Urothelium cell line (cell line): Measurements from ENCODE around the gene WDR46.
"Not testable (repeated sequence)": the region's sequence is repeated elsewhere in the genome, so short reads cannot be mapped to it uniquely, and the experiment has no call there.

Source experiments
- DNase-seq: peaks from one replicate; pipeline ENCODE4 v3.0.0; 2011; ENCODE audit warnings: low spot score, mixed read lengths
- FAIRE-seq: peaks from 2 replicates; lab custom pipeline; 2011; peaks lifted over from hg19 to GRCh38; lab: Jason Lieb, UNC

Gene WDR46

GRCh38 chr6:33288141-33288920, 708 bp downstream of the WDR46 start:
- no peak for FAIRE-seq
- no peak for DNase-seq

DNA sequence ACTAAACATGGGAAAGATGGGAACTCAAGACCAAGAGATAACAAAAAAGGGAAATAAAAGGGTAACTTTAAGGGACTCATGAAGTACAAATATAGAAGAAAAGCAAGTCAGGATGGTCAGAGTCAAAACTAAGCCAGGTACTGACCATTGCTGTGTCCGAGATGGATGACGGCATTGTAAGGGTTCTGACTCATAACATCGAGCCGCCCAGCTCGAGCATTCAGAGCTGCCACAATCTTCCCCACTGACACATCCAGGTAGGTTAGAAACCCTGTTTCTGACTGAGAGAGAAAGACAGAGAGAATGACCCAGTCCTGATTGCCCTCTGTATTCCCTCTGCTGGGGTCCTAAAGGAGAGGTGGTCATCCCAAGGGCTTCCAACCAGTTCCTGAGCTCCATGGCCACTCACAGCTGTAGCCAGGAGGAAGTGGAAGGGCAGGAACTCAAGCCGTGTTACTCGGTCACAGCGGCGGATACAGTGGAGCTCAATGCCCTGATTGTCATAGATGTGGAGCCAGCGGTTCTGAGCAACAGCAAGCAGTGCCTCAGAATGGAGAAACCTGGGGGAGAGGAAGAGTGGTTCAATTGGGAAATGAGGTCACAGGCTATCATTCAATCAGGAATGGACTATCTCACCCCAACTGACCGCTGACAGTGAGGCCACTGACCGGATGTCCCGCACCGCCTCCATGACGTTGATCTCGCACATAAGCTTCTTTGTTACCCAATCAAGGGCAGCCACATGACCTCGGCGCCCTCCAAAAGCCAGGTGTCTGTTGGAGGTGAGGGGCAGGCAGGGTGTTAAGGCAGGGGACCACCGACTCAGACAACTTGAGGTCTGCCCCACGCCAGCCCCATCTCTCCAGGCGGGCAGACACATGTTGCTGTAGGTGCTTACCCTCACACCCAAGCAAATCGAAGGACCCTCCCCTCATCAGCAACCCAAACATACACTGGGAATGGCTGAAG, 1.8 kb downstream of the WDR46 start:
- DNase-seq (no peak), FAIRE-seq (no peak)

DNA sequence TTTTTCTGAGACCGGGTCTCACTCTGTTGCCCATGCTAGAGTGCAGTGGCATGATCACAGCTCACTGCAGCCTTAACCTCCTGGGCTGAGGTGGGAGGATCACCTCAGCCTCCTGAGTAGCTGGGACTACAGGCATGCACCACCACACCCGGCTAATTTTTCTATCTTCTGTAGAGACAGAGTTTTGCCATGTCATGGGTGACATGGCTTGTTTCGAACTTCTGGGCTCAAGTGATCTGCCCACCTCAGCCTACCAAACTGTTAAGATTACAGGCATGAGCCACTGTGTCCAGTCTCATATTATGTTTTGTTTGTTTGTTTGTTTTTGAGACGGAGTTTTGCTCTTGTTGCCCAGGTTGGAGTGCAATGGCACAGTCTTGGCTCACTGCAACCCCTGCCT, 3.8 kb downstream of the WDR46 start:
- DNase-seq, FAIRE-seq: not testable (repeated sequence)

DNA sequence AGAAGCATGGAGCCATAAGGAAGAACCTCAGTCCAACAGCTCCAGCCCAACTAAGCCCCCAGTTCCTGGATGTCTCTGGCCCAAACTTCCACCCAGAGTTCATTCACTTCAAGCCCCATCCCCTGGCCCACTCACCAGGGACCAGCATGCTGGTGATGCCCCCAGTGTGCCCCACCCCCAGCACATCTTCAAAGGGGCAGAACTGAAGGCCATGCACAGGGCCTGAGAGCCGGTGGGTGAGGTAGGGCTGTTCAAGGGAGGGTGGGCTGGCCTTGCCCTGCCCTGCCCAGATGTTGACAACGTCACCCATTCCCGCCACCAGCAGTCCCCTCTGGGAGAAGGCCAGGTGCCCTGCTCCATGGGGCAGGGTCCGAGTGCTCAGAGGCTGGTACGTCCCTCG, 8.5 kb downstream of the WDR46 start:
- no peak for DNase-seq
- FAIRE-seq, result no peak

DNA sequence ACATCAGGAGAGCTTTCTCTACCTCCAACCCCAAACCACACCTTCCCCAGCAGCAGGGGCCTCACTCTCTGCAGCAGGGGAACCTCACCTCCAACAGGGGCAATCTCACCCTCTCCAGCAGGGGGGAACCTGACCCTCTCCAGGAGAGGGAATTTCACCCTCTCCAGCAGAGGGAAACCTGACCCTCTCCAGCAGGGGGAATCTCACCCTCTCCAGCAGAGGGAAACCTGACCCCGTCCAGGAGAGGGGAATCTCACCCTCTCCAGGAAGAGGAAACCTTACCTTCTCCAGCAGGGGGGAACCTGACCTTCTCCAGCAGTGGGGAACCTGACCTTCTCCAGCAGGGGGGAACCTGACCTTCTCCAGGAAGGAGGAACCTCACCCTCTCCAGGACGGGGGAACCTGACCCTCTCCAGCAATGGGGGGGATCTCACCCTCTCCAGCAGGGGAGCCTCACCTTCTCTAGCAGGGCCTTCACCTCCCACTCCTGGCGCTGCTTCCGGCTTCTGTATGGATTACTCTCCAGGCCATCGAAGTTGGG, 9.0 kb downstream of the WDR46 start:
- FAIRE-seq (no peak), DNase-seq (peak; percentile 60)

DNA sequence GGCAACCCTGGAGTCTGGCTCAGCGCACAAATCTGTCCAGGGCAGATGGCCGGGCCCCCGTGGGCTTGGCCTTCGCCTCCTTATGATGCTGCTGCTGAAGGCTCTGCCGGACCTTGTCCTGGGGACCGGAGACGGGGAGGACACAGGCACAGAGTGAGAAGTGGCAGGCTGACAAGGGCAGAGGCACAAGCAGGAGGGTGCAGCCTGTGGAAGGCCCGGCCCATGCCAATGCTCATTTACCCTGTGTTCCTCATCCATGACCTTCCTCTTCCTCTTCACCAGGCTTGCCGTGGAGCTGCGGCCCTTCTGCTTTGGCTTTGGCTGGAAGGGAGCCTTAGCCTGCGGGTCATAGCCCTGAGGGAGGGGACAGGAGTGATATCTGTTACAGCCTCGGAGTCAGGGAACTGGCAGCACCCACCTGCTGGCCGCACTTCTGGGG, 9.8 kb downstream of the WDR46 start:
- FAIRE-seq, result no peak
- no peak for DNase-seq

DNA sequence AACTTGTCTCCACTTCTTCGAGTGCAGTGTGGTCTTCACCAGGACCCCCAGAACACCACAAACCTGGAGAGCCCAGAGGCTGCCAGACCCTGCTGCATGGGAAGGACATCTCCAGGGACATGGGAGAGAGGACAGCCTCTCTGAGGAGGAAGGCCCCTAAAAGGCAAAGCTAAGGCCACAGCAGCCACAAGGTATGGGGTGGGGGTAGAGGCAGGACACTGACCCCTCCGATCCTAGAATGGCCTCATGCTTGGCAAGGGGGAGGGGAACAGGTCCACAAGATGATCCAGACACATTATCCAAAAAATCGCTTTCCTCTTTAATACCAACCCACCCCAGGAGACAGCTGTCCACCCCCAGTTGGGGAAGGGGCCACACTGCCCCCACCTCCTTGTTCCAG, 10.2 kb downstream of the WDR46 start:
- FAIRE-seq, result no peak
- DNase-seq, result no peak

- DNase-seq (no peak), FAIRE-seq (no peak)
Measured at GRCh38 chr6:33278392-33278741, 10.7 kb downstream of the WDR46 start.

- FAIRE-seq (no peak), DNase-seq (no peak)
Measured at GRCh38 chr6:33277663-33278391, 11.2 kb downstream of the WDR46 start.

DNA sequence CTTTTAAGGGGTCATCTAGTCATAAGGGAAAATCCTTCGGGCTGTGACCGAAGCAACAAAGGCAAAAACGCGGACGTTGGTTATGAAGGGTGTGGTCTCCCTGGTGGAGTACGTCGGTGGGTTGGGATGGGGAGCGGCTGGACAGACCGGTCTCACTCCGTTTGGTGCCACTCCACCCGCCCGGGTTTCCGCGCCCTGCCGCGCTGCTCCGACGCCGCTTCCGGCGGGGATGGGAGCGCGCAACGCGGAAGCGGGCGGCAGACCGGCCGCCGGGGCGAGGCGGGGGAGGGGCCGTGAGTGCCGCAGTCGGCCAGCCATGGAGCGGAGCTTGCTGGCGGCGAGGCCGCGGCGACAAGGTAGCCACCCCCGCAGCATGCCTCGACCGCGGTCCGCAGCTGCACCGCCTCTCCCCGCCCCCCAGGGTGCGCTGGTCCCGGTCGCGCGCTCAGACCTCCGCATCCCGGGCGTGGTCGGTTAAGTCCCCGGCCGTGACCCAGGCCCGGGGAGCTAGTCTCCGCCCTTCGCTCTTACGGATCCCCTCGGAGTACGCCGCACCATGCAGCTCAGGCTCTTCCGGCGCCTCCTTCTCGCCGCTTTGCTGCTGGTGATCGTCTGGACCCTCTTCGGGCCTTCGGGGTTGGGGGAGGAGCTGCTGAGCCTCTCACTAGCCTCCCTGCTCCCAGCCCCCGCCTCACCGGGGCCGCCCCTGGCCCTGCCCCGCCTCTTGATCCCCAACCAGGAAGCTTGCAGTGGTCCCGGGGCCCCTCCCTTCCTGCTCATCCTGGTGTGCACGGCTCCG, 12.0 kb downstream of the WDR46 start, which contains the start of gene B3GALT4:
B3GALT4 (plus strand) TSS at position 260 of the 799 bp plus-strand sequence; CDS start at position 557, 297 bp downstream.
- DNase-seq (no peak), FAIRE-seq (no peak)

GRCh38 chr6:33276581-33276863, 12.5 kb downstream of the WDR46 start:
- FAIRE-seq (no peak), DNase-seq (no peak)

DNA sequence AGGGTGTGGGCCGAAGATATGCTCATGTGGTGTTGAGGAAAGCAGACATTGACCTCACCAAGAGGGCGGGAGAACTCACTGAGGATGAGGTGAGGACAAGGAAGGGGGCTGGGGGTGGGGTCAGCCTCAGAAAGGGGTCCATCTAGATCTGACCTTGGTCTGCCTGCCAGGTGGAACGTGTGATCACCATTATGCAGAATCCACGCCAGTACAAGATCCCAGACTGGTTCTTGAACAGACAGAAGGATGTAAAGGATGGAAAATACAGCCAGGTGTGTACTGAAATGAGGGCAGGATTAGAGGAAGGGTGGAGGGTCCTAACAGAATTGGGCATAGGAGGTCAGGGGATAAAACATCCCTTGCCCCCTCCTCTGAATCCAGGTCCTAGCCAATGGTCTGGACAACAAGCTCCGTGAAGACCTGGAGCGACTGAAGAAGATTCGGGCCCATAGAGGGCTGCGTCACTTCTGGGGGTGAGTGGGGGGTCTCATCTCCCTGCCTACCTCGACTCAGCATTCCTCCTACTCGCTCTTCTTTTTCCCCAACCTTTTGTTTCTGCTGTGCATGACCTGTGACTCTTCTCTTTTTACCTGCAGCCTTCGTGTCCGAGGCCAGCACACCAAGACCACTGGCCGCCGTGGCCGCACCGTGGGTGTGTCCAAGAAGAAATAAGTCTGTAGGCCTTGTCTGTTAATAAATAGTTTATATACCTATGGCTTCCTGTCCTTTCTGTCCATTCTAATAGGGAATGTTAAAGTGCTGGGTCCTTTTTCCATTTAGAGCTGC, 13.1 kb downstream of the WDR46 start:
- not testable (repeated sequence) for DNase-seq, FAIRE-seq

GRCh38 chr6:33273924-33274902, 14.8 kb downstream of the WDR46 start:
- no peak for FAIRE-seq
- no peak for DNase-seq

- FAIRE-seq (no peak), DNase-seq (no peak)
Measured at GRCh38 chr6:33273129-33273923, 15.7 kb downstream of the WDR46 start.

DNA sequence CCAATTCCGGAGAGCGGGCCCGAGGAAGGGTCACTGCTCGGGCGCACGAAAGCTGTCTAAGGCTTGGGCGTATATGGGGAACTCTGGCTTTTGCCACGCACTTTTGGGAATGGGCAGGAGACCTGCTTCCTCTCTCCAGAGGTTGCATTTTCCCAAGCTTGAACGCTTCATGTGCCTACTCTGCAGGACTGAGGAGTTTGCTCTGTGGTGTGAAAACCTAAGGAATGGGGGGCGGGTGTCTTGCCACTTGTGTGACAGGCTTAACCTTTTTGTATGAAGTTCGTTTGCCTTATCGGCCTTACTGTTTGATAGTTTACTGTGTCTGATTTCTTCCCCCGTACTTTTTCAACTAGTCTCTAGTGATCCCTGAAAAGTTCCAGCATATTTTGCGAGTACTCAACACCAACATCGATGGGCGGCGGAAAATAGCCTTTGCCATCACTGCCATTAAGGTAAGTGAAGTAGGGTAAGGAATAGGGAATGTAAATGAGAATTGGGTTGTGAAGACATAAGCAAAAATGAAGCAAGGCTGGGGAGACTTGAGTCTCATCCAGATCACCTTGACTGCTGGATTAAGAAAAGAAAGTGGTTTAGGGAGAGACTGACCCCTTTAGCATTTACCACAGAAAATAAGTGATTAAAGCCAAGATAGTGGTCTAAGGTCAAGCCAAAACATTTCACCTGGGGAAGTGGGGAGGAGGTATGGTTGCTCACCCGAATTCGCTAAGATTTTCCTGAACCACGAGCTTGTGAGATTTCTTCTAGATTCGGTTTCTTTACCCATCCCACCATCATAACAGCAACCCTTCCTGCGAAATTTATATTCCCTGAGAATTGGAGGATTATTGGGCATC, 16.5 kb downstream of the WDR46 start:
- FAIRE-seq, result no peak
- no peak for DNase-seq

DNA sequence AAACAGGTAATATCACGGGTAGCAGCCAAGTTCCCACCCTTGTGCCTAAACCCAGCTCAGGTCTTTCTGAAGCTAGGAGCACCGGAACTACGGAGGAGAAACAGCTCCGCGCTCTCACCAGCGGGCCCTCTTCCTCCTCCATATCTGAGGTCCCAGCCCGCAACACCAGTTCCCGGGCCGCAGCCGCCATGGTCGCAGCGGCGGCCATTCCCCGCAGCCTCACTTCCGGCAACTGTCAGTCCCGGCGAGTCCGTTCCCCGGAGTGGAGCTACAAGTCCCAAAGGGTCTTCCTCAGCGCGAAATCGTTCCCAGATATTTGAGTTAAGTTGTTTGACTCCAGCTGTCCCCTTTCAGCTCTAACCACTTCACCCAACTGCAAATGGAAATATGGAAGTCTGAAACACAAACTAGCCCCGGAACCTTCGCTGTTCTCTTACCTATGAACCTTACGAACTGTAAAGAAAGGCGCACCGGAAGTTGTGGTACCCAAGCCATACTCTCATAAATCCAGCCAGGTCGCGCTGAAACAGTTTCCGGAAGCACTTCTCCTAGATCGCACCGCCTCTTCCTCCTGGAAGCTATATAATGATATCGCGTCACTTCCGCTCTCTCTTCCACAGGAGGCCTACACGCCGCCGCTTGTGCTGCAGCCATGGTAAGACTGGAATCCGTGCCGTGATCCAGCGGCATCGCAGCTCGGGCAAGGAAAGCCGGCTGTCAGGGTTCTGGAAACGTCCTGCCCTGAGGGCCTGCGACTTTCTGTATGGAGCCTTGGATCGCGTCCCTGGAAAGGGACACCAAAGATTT, 17.4 kb downstream of the WDR46 start, which contains the start of the genes RPS18 and VPS52:
RPS18 (plus strand) TSS at position 608 of the 807 bp plus-strand sequence; CDS start at position 653, 45 bp downstream.
VPS52 (minus strand) TSS at position 409 of the 807 bp plus-strand sequence; CDS start at position 208, 201 bp downstream.
- FAIRE-seq (no peak), DNase-seq (peak; percentile 92)
